ENCODE measurements around the gene RTN4R.

RTN4R gene

DNA sequence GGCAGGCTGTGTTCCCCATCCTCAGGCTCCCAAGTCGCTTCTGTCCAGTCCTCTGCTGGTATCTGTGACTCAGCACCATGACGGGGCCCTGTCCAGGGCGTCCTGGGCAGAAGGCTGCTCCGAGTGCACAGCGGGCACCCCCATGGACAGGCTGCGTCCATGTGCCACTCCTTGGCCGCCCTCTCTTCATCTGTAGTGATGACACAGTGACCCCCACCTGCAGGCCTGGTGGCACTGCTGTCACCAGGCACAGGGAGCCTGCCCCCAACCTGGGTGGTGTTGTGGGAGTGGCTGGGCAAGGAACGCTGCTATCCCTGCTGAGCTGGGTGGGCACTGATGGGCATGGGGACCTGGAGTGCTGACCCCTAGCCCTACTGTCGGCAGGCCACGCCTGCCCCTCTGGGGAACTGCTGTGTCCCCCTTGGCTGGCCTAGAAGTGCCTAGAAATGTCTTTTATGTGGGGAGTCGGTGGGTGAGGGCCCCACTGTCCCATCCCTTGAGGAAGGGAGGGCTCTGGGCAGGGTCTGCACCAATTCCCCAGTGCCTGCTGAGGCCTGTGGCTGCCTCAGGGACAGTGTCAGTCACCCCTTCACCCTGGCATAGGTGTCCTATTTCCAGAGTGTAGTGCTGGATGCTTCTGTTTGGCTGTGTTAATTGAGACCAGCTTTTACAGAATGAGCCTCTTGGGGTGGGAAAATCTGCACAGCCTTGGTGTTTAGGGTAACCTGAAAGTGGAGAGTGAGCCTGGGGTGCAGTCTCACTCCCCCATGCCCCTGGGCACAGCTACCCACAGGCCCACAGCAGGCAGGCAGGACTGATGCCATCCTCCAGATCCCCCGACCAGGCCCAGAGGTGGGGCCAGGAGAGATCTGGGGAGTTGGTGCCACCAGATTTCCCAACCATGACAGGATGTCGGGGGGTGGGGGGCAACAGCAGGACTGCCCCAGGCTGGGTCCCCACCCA lies 34.5 kb downstream of the RTN4R start:
- Histone ChIP-seq H3K9me3 (ENCODE audit: control insufficient read depth, low read length) (no peaks in the 10 kb centered on the region), H3K4me1 (ENCODE audit: control insufficient read depth, insufficient read depth, low read length, poor library complexity, severe bottlenecking) (peaks cover 4% of the 10 kb centered on the region), H3K4me3 (ENCODE audit: insufficient read depth, low read depth, low read length, poor library complexity, severe bottlenecking) (no peak overlapping the region), H3K36me3 (ENCODE audit: control insufficient read depth, insufficient read depth, low read length) (no peaks in the 10 kb centered on the region), H3K27ac (ENCODE audit: insufficient read depth, low read length, poor library complexity, severe bottlenecking) (no peak overlapping the region), H3K27me3 (replicated peaks; ENCODE audit: control insufficient read depth, insufficient read depth, low read length, poor library complexity, severe bottlenecking) (no peaks in the 10 kb centered on the region)
- no peak for DNase-seq

DNA sequence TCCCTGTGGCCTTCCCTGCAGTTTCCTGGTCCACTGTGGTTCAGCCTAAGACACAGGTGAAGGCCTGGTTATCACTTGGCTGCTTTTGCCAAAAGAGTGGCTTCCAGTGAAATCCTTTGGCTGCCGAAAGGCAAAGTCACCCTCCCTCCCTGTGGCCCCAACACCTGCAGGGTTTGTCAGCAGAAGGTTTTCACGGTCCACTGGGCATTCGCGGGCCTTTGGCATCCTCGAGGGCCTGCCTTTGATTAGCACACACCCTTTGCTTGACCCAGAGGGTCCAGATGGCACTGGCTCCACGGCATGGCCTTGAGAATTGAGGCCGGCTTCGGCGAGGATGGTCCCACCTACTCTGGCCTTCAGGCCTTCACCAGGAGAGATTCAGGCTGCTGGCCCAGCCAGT lies 35.3 kb downstream of the RTN4R start:
- H3K27ac ChIP-seq (ENCODE audit: insufficient read depth, low read length, poor library complexity, severe bottlenecking): no peak overlapping the region
- H3K36me3 ChIP-seq (ENCODE audit: control insufficient read depth, insufficient read depth, low read length): no peaks in the 10 kb centered on the region
- no peaks in the 10 kb centered on the region for H3K9me3 ChIP-seq (ENCODE audit: control insufficient read depth, low read length)
- no peaks in the 10 kb centered on the region for H3K27me3 ChIP-seq (replicated peaks; ENCODE audit: control insufficient read depth, insufficient read depth, low read length, poor library complexity, severe bottlenecking)
- H3K4me1 ChIP-seq (ENCODE audit: control insufficient read depth, insufficient read depth, low read length, poor library complexity, severe bottlenecking): peaks cover 4% of the 10 kb centered on the region
- H3K4me3 ChIP-seq (ENCODE audit: insufficient read depth, low read depth, low read length, poor library complexity, severe bottlenecking): no peak overlapping the region
- no peak for DNase-seq

DNA sequence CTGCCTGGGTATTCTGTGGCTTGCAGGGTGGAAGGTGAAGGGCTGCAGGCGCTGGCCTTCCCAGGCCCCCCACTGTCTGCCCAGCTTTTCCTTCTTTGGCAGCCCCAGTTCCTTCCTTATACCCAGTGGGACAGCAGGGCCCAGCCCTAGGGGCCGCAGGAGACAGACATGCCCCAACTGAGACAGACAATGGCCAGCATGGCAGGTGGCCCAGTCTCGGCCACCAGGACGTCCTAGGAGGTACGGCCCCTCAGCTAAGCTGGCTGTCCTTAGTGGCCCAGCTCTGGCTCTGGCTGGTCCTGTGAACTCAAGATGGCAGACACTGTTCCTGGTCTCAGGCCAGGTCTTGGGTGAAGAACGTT lies 35.9 kb downstream of the RTN4R start:
- Histone ChIP-seq H3K4me3 (ENCODE audit: insufficient read depth, low read depth, low read length, poor library complexity, severe bottlenecking) (no peak overlapping the region), H3K4me1 (ENCODE audit: control insufficient read depth, insufficient read depth, low read length, poor library complexity, severe bottlenecking) (peaks cover 4% of the 10 kb centered on the region), H3K36me3 (ENCODE audit: control insufficient read depth, insufficient read depth, low read length) (no peaks in the 10 kb centered on the region), H3K27me3 (replicated peaks; ENCODE audit: control insufficient read depth, insufficient read depth, low read length, poor library complexity, severe bottlenecking) (no peaks in the 10 kb centered on the region), H3K9me3 (ENCODE audit: control insufficient read depth, low read length) (no peaks in the 10 kb centered on the region), H3K27ac (ENCODE audit: insufficient read depth, low read length, poor library complexity, severe bottlenecking) (no peak overlapping the region)
- DNase-seq: no peak

DNA sequence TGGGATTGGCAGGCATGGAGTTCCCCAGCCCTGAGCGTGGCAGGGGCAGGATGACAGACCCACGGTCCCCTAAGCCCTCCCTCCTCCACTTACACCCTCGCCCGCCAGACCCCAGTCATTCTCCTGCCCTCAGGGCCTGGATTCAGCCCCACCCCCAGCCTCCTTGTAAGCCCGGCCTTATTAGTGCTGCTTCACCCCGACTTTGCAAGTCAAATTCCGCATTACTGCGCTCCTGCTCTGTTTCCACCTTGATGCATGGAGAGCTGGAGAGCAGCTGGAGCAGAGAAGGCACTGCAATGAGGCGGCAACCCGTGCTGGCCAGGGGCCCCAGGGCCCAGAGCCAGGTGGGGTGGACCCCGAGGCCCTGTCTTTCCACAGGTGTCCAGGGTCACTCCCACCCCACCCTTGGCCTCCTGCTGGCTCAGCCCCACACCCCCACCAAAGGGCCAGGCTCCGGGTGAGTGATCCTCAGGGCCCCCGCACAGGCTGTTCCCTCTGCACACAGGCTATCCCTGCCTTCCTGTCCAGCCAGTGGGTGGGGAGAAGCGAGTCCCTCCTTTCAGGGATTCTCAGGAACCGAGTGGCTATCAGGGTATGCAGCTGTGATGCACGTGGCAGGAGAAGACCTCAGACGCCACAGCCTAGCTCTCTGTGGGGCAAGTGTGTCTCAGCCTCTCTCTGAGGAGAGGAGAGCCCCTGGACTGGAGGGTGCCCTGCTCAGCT lies 36.4 kb downstream of the RTN4R start:
- Histone ChIP-seq H3K36me3 (ENCODE audit: control insufficient read depth, insufficient read depth, low read length) (no peaks in the 10 kb centered on the region), H3K27me3 (replicated peaks; ENCODE audit: control insufficient read depth, insufficient read depth, low read length, poor library complexity, severe bottlenecking) (no peaks in the 10 kb centered on the region)

DNA sequence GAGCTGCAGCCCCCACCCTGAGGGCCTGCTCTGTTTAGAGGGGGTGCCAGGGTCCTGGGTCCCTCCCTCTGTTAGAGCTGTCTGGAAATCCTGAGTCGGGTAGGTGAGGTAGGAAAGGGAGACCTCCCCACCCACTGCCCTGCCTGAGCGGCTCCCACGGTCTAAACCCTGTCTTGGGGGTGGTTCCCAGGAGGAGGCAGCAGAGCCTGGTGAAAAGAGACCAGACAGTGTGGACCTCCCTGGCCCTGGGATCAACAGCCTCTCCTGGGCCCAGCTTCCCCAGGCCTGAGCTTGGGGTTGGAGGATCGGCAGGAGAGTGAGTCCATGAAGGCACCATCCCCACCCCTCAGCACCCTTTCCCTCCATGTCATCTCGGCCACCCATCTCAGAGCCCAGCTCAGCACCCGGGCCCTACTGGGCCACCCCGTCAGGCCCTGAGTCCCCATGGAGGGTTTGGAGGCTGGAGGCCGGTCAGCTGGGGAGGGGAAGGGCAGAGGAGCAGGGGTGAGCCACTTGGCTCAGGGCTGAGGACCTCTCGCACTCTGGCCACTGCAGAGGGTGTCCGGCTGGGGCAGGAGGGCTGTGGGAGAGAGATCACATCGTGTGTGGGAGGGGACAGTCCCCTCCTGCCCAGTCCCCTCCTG lies 37.2 kb downstream of the RTN4R start:
- H3K4me3 ChIP-seq (ENCODE audit: insufficient read depth, low read depth, low read length, poor library complexity, severe bottlenecking): no peak overlapping the region
- no peak for DNase-seq
- no peaks in the 10 kb centered on the region for H3K36me3 ChIP-seq (ENCODE audit: control insufficient read depth, insufficient read depth, low read length)
- no peaks in the 10 kb centered on the region for H3K27me3 ChIP-seq (replicated peaks; ENCODE audit: control insufficient read depth, insufficient read depth, low read length, poor library complexity, severe bottlenecking)
- H3K4me1 ChIP-seq (ENCODE audit: control insufficient read depth, insufficient read depth, low read length, poor library complexity, severe bottlenecking): no peaks in the 10 kb centered on the region
- no peak overlapping the region for H3K27ac ChIP-seq (ENCODE audit: insufficient read depth, low read length, poor library complexity, severe bottlenecking)
- H3K9me3 ChIP-seq (ENCODE audit: control insufficient read depth, low read length): no peaks in the 10 kb centered on the region

More for the DNA sequence above, 36.4 kb downstream of the RTN4R start:
- H3K27ac ChIP-seq (ENCODE audit: insufficient read depth, low read length, poor library complexity, severe bottlenecking): no peak overlapping the region
- no peak for DNase-seq
- H3K4me1 ChIP-seq (ENCODE audit: control insufficient read depth, insufficient read depth, low read length, poor library complexity, severe bottlenecking): no peaks in the 10 kb centered on the region
- H3K9me3 ChIP-seq (ENCODE audit: control insufficient read depth, low read length): no peaks in the 10 kb centered on the region
- H3K4me3 ChIP-seq (ENCODE audit: insufficient read depth, low read depth, low read length, poor library complexity, severe bottlenecking): no peak overlapping the region

DNA sequence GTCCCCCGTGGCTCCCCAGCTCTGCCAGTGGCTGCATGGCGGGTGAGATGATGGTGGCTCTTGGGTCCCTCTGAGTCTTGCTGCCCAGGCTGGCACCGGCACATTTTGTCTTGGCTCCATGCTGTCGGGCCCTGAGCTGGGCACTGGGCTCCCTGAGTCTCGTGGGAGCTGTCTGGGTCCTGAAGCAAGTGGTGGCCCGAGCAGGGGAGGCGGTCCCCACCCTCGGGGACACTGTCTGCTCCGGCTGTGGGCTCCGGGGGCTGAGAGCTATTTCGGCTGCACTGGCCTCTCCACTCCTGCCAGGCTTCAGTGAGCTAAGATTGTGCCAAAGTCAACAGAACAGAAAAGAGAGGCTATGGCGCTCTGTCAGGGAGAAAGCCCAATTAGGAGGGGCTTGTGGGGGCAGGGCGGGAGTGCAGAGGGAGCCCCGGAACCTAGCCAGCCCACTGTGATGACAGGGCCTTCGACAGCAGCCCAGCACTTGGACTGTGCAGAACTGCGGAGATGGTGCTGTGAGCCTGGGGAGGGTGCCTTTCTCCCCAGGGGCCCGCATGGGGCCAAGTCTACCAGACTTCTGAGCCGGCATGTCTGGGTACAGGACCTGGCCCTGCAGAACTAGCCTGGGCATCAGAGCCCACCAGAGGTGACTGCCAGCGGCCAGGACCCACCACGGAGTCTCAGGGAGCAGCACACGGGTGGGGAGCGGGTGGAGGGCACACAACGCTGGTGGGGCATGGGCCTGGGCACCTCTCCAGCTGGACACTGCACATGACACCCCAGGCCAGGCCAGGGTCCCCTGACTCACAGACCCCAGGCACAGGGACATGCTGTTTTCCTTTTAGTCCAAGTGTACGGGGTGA lies 38.0 kb downstream of the RTN4R start:
- Histone ChIP-seq H3K36me3 (ENCODE audit: control insufficient read depth, insufficient read depth, low read length) (no peaks in the 10 kb centered on the region), H3K4me1 (ENCODE audit: control insufficient read depth, insufficient read depth, low read length, poor library complexity, severe bottlenecking) (no peaks in the 10 kb centered on the region), H3K27me3 (replicated peaks; ENCODE audit: control insufficient read depth, insufficient read depth, low read length, poor library complexity, severe bottlenecking) (no peaks in the 10 kb centered on the region), H3K9me3 (ENCODE audit: control insufficient read depth, low read length) (no peaks in the 10 kb centered on the region), H3K27ac (ENCODE audit: insufficient read depth, low read length, poor library complexity, severe bottlenecking) (no peak overlapping the region), H3K4me3 (ENCODE audit: insufficient read depth, low read depth, low read length, poor library complexity, severe bottlenecking) (no peak overlapping the region)
- DNase-seq: no peak

DNA sequence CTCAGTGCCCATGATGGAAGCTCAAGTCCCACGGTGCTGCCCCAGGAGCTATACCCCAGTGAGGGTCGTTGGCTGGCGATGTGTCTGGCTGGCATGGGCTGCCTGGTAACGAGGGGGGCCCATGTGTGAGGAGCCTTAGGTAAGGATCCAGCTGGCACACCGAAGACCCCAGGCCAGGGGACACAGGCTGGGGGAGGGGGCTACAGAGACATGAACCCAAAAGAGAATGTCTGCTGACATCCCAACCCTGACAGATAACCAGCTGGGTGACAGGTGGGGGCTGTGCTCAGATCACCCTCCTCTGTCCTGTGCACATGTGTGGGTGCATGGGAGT lies 39.2 kb downstream of the RTN4R start:
- no peaks in the 10 kb centered on the region for H3K4me1 ChIP-seq (ENCODE audit: control insufficient read depth, insufficient read depth, low read length, poor library complexity, severe bottlenecking)
- H3K36me3 ChIP-seq (ENCODE audit: control insufficient read depth, insufficient read depth, low read length): no peaks in the 10 kb centered on the region
- no peak overlapping the region for H3K27ac ChIP-seq (ENCODE audit: insufficient read depth, low read length, poor library complexity, severe bottlenecking)
- no peaks in the 10 kb centered on the region for H3K27me3 ChIP-seq (replicated peaks; ENCODE audit: control insufficient read depth, insufficient read depth, low read length, poor library complexity, severe bottlenecking)
- no peaks in the 10 kb centered on the region for H3K9me3 ChIP-seq (ENCODE audit: control insufficient read depth, low read length)
- no peak overlapping the region for H3K4me3 ChIP-seq (ENCODE audit: insufficient read depth, low read depth, low read length, poor library complexity, severe bottlenecking)
- DNase-seq: no peak

DNA sequence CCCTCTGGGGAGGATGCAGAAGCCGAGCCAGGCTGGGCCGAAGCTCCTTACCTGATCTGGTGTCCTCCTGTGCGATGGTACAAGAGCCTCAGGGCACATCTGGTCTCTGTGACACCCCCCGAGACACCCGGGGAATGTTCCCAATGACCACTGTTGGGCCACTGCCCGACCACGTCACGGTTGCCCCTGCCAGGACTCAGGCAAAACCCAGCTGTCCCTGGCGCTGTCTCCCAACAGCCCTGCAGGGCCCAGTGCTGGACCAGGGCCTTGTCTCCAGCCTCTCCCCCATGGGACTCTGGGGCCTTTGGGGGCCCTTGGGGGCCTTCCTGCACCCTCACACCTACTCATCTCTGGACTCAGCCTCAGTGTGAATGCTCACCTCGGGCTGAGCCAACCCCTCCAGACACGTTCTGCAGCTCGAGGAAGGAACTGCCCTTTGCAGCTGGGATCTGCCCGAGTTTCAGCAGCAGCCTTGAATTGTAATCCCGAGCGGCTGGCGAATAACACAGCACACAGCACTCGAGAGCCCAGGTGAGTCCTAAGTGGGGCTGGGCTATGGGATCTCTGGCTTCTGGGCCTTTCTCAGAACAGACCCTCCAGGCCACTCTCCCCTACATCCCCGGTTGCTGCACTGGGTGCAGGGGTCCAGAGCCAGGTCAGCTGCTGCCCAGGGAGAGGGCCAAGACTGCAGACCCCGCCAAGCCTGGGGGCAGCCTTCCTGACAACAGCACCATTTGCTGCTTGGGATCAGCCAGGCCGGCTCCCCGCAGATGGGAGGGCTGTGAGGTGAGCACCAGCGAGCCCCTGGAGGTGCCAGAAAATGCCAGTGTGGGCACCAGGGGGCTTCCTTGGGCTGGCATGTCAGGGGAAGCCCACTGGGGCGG lies 39.8 kb downstream of the RTN4R start:
- H3K4me3 ChIP-seq (ENCODE audit: insufficient read depth, low read depth, low read length, poor library complexity, severe bottlenecking): no peak overlapping the region
- no peak overlapping the region for H3K27ac ChIP-seq (ENCODE audit: insufficient read depth, low read length, poor library complexity, severe bottlenecking)
- no peak for DNase-seq
- H3K9me3 ChIP-seq (ENCODE audit: control insufficient read depth, low read length): no peaks in the 10 kb centered on the region
- H3K36me3 ChIP-seq (ENCODE audit: control insufficient read depth, insufficient read depth, low read length): no peaks in the 10 kb centered on the region
- H3K4me1 ChIP-seq (ENCODE audit: control insufficient read depth, insufficient read depth, low read length, poor library complexity, severe bottlenecking): no peaks in the 10 kb centered on the region
- H3K27me3 ChIP-seq (replicated peaks; ENCODE audit: control insufficient read depth, insufficient read depth, low read length, poor library complexity, severe bottlenecking): no peaks in the 10 kb centered on the region

DNA sequence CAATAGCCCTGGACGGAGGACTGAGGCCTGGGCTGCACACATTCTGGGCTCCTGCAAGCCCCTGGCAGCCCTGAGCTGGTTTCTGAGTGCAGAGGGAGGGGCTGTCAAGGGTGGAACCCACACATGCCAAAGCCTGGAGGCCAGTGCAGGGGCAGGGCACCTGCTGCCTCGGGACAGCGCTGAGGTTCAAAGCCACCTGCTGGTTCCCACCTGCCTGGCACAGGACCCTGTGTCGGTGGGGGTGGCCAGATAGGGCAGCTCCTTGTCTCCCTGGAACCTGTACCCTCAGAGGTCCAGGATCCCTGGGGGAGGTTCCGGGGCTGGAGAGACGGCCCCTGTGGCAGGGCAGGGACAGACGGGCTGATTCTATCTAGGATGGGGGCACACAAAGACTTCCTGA lies 40.8 kb downstream of the RTN4R start:
- Histone ChIP-seq H3K9me3 (ENCODE audit: control insufficient read depth, low read length) (no peaks in the 10 kb centered on the region), H3K27ac (ENCODE audit: insufficient read depth, low read length, poor library complexity, severe bottlenecking) (no peak overlapping the region), H3K27me3 (replicated peaks; ENCODE audit: control insufficient read depth, insufficient read depth, low read length, poor library complexity, severe bottlenecking) (no peaks in the 10 kb centered on the region), H3K4me3 (ENCODE audit: insufficient read depth, low read depth, low read length, poor library complexity, severe bottlenecking) (no peak overlapping the region), H3K4me1 (ENCODE audit: control insufficient read depth, insufficient read depth, low read length, poor library complexity, severe bottlenecking) (no peaks in the 10 kb centered on the region), H3K36me3 (ENCODE audit: control insufficient read depth, insufficient read depth, low read length) (no peaks in the 10 kb centered on the region)
- DNase-seq: no peak
